Urinary bladder (tissue), 4 donors: ENCODE data around the gene SORCS2. TPM values are rescaled to one million over a fixed set of nuclear protein-coding genes. Genes with fewer than 3 reads are reported as not detected.

Experiments
- DNase-seq: peaks from one replicate; pipeline ENCODE4 v3.0.0-alpha.2; 2015; ENCODE audit errors: extremely low spot score
- H3K27ac ChIP-seq: one replicate; pipeline ENCODE4 v1.5.1; 2013; ENCODE audit warnings: low read depth, mild to moderate bottlenecking, moderate library complexity
- H3K36me3 ChIP-seq: one replicate; pipeline ENCODE4 v1.6.1; 2013; ENCODE audit warnings: mild to moderate bottlenecking, moderate library complexity; ENCODE audit not compliant: insufficient read depth
- H3K4me1 ChIP-seq: one replicate; pipeline ENCODE4 v1.6.1; 2013; ENCODE audit warnings: mild to moderate bottlenecking, moderate library complexity; ENCODE audit not compliant: insufficient read depth
- H3K4me3 ChIP-seq: one replicate; pipeline ENCODE4 v1.5.1; 2013; ENCODE audit warnings: low read depth, low read length
- WGBS: extraction: QIAGEN DNeasy Blood & Tissue Kit; methylation state at CpG from one replicate; pipeline ENCODE4 v1.1.7; 2013; 5-methylcytosine and 5-hydroxymethylcytosine counted together
- polyA plus RNA-seq: library from polyadenylated mRNA; stranded (reverse); fragments of 200-250 nt; gene quantifications from one replicate; pipeline ENCODE4 v1.2.3, GENCODE V29; 2013
- total RNA-seq: library from RNA; depleted of rRNA; stranded (reverse); fragments of >200 nt; gene quantifications from one replicate; pipeline ENCODE4 v1.2.3, GENCODE V29; 2014
- donor health status: healthy with polysubstance abuse.
- donor health status: healthy.

The SORCS2 gene
- total and polyA plus RNA-seq, 2 donors: 5.3 to 10.8 TPM

DNA sequence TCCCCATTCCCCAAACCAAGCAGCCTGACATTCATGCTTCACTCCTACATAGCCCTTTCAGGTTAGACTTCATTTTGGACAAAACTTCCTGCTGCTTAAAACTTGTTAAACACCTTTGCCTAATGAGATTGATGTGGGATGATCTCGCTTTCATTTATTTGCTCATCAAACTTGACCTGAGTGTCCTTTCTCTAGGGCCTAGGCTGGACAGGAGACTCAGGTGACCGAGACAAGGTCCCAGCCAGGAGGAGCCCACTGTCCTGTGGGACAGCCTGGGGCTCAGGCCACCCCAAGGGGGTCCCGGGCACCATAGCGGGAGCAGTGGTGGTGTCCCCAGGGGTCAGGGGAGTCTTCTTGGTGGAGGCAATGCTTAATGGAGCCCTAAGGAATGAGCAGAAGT, 266.1 kb downstream of the SORCS2 start:
- H3K27ac ChIP-seq: no peak overlapping the region
- no peaks in the 10 kb centered on the region for H3K4me1 ChIP-seq
- H3K4me3 ChIP-seq: no peak overlapping the region
- no peaks in the 10 kb centered on the region for H3K36me3 ChIP-seq
- no peak for DNase-seq
- 94% methylated on average over 4 of the region's 4 CpGs for WGBS

DNA sequence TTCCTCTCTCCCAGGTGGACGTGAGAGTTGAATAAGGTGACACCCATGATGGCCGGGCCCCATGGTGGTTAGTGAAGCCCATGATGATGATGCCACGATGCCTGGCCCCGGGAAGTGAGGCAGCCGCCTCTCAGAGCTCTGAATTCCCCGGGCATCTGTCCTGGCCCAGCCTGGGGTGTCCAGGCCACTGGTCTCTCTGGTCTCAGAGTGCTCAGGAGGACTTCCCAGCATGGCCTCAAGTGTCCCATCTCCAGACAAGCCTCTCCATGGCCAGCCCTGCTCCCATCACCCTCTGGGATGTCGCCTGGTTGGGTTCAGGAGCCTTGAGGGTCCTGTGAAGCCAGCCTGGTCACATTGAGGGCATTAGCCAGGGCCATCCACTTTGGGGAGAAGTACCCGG, 267.1 kb downstream of the SORCS2 start:
- no peak overlapping the region for H3K27ac ChIP-seq
- 97% methylated on average over 8 of the region's 8 CpGs for WGBS
- no peaks in the 10 kb centered on the region for H3K36me3 ChIP-seq
- no peaks in the 10 kb centered on the region for H3K4me1 ChIP-seq
- no peak for DNase-seq
- H3K4me3 ChIP-seq: no peak overlapping the region

DNA sequence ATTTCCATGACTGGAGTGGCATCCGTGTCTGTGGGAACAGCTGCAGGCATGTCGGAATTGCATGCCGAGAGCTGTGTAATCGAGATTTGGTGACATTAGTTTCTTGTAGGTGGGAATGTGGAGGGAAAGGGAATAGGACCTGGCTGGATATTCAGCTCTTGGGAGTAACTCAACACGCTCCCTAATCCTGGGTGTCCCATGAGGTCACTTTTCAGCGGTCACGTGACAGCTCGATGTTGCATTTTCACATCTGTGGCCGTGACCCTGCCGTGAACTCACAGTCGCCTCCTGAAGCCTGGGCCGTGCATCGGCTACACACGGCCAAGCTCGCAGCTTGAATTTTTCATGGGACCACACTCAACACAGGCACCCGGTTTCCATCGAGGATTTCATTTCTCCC, 268.2 kb downstream of the SORCS2 start:
- H3K36me3 ChIP-seq: no peaks in the 10 kb centered on the region
- no peak overlapping the region for H3K27ac ChIP-seq
- no peak for DNase-seq
- WGBS: 49% methylated on average over 17 of the region's 17 CpGs
- H3K4me3 ChIP-seq: no peak overlapping the region
- no peaks in the 10 kb centered on the region for H3K4me1 ChIP-seq

DNA sequence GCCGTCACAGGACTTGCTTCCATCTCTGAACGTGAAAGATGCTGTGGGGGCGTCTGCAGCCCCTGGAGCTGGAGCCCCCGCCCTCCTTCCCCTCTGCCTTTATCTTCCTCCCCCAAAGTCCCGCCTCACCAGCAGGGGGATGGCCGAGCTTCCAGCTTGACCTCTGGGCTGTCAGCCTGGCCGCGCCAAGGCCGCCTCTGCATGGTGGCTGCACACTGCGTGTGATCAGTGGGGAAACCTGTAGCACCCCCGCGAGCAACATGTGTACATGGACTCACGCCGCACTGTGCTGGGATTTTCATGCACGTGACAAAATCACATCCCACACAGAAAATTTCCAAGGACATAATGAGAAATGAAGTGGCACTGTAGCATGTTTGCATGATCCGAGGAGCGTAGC, 268.9 kb downstream of the SORCS2 start:
- Histone ChIP-seq H3K27ac (no peak overlapping the region), H3K4me1 (no peaks in the 10 kb centered on the region), H3K36me3 (no peaks in the 10 kb centered on the region), H3K4me3 (no peak overlapping the region)
- no peak for DNase-seq
- 85% methylated on average over 17 of the region's 17 CpGs for WGBS

DNA sequence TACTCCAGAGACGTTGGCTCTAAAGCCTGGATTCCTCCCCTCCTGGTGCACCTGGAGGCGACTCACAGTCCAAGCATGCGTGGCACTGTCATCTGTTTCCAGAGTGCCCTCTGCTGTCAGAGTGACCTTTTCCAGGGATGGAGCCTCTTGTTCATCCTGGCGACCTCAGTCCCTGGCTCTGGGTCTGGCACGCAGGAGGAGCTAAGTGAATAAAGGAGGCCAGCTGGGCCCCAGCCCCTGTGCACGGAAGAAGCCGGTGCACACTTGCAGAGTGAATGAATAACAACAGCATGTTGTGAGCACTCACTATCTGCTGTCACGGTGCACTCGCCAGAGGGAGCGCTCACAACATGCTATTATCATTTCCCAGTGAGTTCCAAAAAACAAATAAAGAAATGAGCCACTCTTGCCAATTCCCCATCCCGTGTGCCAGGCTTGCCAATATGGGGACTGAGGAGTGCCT, 270.2 kb downstream of the SORCS2 start:
- Histone ChIP-seq H3K4me1 (no peaks in the 10 kb centered on the region), H3K27ac (no peak overlapping the region), H3K4me3 (no peak overlapping the region), H3K36me3 (no peaks in the 10 kb centered on the region)
- DNase-seq: no peak
- whole genome bisulfite sequencing: 45% methylated on average over 11 of the region's 11 CpGs

DNA sequence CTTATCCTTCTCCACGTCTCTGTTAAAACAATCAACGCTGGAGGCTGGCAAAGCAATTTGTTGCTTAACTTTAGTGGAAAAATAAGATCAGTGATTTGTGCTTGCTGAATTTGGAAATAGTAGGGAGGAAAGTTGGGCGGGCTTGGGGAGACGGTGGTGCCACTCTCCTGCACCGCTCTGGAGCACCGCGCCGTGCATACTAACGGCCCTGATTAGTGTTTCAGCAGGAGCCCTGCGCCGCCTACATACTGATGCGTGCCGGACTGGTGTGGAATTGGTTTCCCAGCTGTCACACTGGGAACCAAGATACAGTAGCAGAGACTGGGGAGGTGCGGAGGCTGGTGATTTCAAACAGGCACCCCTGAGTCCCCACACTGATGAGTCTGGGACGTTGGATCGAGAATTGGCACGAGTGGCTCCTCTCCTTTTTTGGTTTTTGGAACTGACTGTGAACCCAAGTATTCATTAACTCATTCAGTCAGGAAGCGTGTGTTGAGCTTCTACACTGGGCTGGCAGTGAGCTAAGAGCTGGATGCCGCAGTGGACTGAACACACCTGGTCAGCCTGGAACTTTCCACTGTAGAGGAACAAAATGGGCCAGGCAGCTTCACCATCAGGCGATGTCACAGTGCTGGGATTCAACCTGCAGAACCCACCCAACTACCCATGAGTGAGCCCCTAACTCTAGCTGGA, 271.4 kb downstream of the SORCS2 start:
- no peaks in the 10 kb centered on the region for H3K4me1 ChIP-seq
- 69% methylated on average over 20 of the region's 20 CpGs for WGBS
- DNase-seq: no peak
- H3K36me3 ChIP-seq: no peaks in the 10 kb centered on the region
- no peak overlapping the region for H3K4me3 ChIP-seq
- no peak overlapping the region for H3K27ac ChIP-seq

DNA sequence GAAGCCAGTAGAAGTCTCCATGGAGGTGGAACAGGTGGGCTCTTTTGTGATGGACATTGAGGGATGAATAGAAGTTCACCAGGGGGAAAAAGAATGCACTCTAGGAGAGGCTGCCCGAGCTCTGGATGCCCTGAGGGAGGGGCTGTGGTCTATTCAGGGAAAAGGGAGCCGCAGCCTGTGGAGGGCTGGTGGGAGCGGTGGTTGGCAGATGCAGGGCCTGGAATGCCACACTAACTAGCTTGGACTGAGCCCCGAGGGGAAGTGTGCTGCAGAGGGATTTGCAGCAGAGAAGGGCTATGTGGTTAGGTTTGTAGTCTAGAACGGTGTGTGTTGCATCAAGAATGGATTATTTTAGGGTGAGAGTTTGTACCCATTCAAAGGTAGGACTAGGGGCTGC, 271.9 kb downstream of the SORCS2 start:
- no peaks in the 10 kb centered on the region for H3K4me1 ChIP-seq
- 93% methylated on average over 5 of the region's 5 CpGs for WGBS
- no peak overlapping the region for H3K27ac ChIP-seq
- DNase-seq: no peak
- no peaks in the 10 kb centered on the region for H3K36me3 ChIP-seq
- no peak overlapping the region for H3K4me3 ChIP-seq

DNA sequence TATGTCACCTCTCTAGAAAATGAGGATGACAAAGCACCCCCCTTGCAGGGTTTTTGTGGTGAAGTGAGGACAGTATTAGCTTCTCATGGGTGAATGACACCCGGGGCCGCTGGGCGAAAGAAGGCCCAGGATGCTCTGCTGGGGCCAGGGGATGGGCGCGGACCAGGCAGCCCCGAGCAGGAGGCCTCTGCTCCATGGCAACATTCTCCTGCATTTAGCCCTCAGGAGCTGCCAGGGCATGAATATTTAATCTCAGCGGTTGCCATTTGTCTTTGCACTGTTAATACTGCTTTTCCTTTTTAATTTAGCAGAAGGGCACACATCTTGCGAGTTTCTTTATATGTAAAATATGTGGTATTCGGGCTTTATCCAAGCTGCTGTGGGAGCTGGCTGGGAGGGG, 272.7 kb downstream of the SORCS2 start:
- DNase-seq: no peak
- H3K4me1 ChIP-seq: no peaks in the 10 kb centered on the region
- WGBS: 95% methylated on average over 9 of the region's 9 CpGs
- H3K4me3 ChIP-seq: no peak overlapping the region
- H3K27ac ChIP-seq: no peak overlapping the region
- no peaks in the 10 kb centered on the region for H3K36me3 ChIP-seq

DNA sequence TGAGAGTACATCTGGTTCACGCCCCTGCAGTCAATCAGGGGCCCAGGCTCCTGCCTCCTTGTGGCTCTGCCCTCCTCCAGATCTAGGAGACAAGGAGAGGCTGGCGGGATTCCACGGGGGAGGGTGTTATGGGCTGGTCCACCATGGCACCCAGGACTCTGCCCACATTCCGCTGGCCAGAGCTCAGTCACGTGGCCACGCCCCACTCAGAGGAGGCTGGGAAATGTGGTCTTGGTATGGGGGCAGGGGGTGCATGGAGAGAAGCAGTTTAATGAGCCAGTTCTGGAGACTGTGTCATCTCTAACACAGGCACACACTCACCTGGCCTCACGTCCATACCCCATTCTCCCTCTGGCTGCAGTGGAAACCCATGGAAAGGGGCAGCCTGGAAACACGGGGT, 273.9 kb downstream of the SORCS2 start:
- WGBS: 96% methylated on average over 8 of the region's 8 CpGs
- no peak for DNase-seq
- Histone ChIP-seq H3K27ac (no peak overlapping the region), H3K36me3 (no peaks in the 10 kb centered on the region), H3K4me3 (no peak overlapping the region), H3K4me1 (no peaks in the 10 kb centered on the region)

DNA sequence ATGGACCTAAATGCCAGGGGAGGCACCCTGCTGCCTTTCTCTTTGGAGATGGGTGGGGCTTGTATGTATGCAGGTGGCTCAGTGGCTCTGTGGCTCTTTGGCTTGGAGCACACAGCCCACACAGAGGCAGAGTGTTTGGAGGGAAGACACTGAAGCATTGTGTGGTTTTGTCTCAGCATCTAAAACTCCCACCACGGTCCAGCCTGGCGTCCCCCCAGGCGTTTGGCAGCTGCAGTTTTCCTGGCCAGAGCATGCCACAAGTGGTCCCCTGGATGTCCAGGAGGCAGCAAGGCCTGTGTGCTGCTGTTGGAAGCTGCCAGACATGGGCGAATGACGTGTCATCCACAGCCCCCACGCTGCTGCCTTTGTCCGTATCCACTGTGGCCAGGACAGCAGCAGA, 274.6 kb downstream of the SORCS2 start:
- Histone ChIP-seq H3K27ac (no peak overlapping the region), H3K4me1 (no peaks in the 10 kb centered on the region), H3K4me3 (no peak overlapping the region), H3K36me3 (no peaks in the 10 kb centered on the region)
- no peak for DNase-seq
- WGBS: 95% methylated on average over 7 of the region's 7 CpGs

DNA sequence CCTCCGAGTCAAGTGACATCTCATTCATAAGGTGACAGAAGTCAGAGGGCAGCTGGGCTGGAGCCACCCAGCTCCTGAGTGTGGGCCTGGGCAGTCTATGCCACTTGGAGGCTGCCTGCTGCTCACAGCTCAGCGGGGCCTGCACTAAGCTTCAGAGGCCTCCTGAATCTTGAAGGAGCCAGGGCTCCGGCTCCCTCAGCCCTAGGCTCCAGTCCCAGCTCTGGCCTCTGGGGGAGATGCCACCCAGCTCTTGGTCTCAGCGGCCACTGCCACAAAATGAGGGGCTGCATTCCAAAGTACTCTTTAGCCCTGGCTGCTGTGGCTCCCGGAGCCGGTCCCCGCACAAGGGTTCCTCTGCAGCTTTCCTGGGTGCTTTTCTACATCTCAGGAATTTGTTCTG, 275.1 kb downstream of the SORCS2 start:
- DNase-seq: no peak
- Histone ChIP-seq H3K4me3 (no peak overlapping the region), H3K27ac (no peak overlapping the region), H3K36me3 (no peaks in the 10 kb centered on the region), H3K4me1 (no peaks in the 10 kb centered on the region)
- 95% methylated on average over 7 of the region's 7 CpGs for WGBS

DNA sequence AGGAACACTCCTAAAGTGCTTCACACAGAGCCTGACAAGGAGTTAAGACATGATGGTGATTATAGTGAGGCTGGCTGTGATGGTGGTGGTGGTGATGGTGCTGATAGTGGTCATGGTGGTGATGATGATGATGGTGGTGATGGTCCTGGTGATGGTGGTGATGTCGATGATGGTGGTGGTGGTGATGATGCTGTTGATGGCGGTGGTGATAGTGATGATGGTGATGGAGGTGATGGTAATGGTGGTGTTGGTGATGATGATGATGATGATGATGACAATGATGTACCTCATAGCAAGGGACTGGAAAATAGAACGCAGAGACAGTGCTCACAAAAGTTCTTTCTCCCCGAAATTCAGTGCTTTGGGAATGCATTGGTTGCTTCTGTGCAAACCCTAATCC, 276.7 kb downstream of the SORCS2 start:
- 96% methylated on average over 4 of the region's 4 CpGs for WGBS
- H3K36me3 ChIP-seq: no peaks in the 10 kb centered on the region
- no peak for DNase-seq
- H3K27ac ChIP-seq: no peak overlapping the region
- no peak overlapping the region for H3K4me3 ChIP-seq
- no peaks in the 10 kb centered on the region for H3K4me1 ChIP-seq

DNA sequence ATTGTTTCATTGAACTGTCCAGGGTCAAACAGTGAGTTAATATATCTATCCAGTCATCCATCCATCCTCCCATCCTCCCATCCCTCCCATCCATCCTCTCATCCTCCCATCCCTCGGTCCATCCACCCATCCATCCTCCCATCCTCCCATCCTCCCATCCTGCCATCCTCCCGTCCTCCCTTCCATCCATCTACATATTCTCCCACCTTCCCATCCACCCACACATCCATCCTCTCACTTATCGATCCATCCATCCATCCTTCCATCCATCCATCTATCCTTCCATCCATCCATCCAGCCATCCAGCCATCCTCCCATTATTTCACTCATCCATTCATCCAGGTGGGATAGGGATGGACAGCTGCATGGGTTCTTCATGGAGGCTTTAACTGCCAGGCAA, 277.8 kb downstream of the SORCS2 start:
- H3K4me3 ChIP-seq: no peak overlapping the region
- H3K4me1 ChIP-seq: no peaks in the 10 kb centered on the region
- DNase-seq: no peak
- H3K27ac ChIP-seq: no peak overlapping the region
- 93% methylated on average over 3 of the region's 3 CpGs for WGBS
- no peaks in the 10 kb centered on the region for H3K36me3 ChIP-seq

DNA sequence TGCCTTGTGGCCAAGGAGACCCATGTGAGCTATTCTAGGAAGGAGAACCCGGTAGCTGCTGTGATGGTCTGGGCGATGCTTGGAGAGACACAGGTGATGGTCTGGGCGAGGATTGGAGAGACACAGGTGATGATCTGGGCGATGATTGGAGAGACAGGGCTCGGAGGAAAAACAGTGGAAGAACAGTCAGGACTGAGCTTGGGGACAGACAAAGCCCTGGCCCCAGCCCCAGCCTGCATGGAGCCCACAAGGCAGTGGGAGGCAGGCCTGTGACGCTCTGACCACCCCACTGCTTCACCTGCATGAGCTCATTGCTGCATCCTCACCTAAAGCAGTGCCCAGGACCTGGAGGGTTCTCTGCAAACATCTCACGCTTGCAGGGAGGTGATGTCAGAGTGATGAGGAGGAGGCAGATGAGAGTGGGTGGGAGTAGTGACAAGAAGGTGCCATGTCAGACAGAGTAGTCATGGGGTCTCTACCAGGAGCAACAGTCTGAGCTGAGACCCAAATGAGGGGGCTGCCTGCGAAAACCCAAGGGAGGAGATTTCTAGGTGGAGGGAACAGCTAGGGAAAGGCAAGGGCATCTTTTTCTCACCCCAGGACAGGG, 278.3 kb downstream of the SORCS2 start:
- 95% methylated on average over 8 of the region's 8 CpGs for WGBS
- H3K4me3 ChIP-seq: no peak overlapping the region
- no peaks in the 10 kb centered on the region for H3K36me3 ChIP-seq
- no peak overlapping the region for H3K27ac ChIP-seq
- H3K4me1 ChIP-seq: no peaks in the 10 kb centered on the region
- DNase-seq: no peak
